Muscle of arm (tissue), 12 donors: ENCODE data around the gene FES. TPM values are rescaled to one million over a fixed set of nuclear protein-coding genes. Genes with fewer than 3 reads are reported as not detected.
"Not testable (repeated sequence)": the region's sequence is repeated elsewhere in the genome, so short reads cannot be mapped to it uniquely, and the experiment has no call there.

Experiments used
- DNase-seq: peaks from one replicate; pipeline ENCODE4 v3.0.0-alpha.2; 2013
- polyA plus RNA-seq, 12 donors: library from polyadenylated mRNA; unstranded; fragments of 120-200 nt; gene quantifications; one replicate each; pipeline ENCODE4 v1.2.1, GENCODE V29; 2013; ENCODE audit not compliant: insufficient read length in 12 of 12

FES gene
- polyA plus RNA-seq, 12 donors = 7.8 to 24.1 (median 11.4) TPM; not detected in 1

- DNase-seq = no peak
Observed at GRCh38 chr15:90907838-90908507, 23.7 kb downstream of the FES start.

- not testable (repeated sequence) for DNase-seq
Observed at GRCh38 chr15:90909449-90909848, 25.1 kb downstream of the FES start.

GRCh38 chr15:90909976-90910375, 25.7 kb downstream of the FES start:
- DNase-seq = no peak

GRCh38 chr15:90910441-90911301, 26.4 kb downstream of the FES start:
- no peak for DNase-seq

- no peak for DNase-seq
Observed at GRCh38 chr15:90911302-90911623, 27.0 kb downstream of the FES start.

GRCh38 chr15:90911906-90912769, 27.8 kb downstream of the FES start:
- no peak for DNase-seq

GRCh38 chr15:90912770-90913075, 28.4 kb downstream of the FES start:
- no peak for DNase-seq

- DNase-seq = no peak
Observed at GRCh38 chr15:90913398-90913944, 29.2 kb downstream of the FES start.

- no peak for DNase-seq
Observed at GRCh38 chr15:90914305-90915080, 30.2 kb downstream of the FES start.

- no peak for DNase-seq
Observed at GRCh38 chr15:90915216-90915807, 31.0 kb downstream of the FES start.

- no peak for DNase-seq
Observed at GRCh38 chr15:90915808-90916440, 31.6 kb downstream of the FES start.

GRCh38 chr15:90916461-90916860, 32.2 kb downstream of the FES start:
- no peak for DNase-seq

GRCh38 chr15:90917569-90917968, 33.3 kb downstream of the FES start:
- DNase-seq = no peak

- no peak for DNase-seq
Observed at GRCh38 chr15:90918034-90918788, 33.9 kb downstream of the FES start.

GRCh38 chr15:90918835-90919234, 34.5 kb downstream of the FES start:
- no peak for DNase-seq

GRCh38 chr15:90921887-90922286, 37.6 kb downstream of the FES start:
- DNase-seq = no peak

GRCh38 chr15:90922712-90923322, 38.5 kb downstream of the FES start:
- not testable (repeated sequence) for DNase-seq

- DNase-seq = no peak
Observed at GRCh38 chr15:90924375-90924774, 40.1 kb downstream of the FES start.

GRCh38 chr15:90926766-90927165, 42.5 kb downstream of the FES start:
- not testable (repeated sequence) for DNase-seq
